Endothelial cell of umbilical vein (primary cell): Measurements from ENCODE around the gene DEPDC5. TPM values are rescaled to one million over a fixed set of nuclear protein-coding genes. Genes with fewer than 3 reads are reported as not detected.

ENCODE experiments used
- BruUV-seq: library from RNA; stranded (reverse); fragments of 400-500 nt; replicated peaks from 2 replicates; lab custom pipeline; 2021; lab: Mats Ljungman, UMichigan
- CTCF ChIA-PET: fragments of 300-600, 350-600 bp; sonication (Branson Sonifier 250); formaldehyde crosslinking; loops from one replicate; lab custom pipeline; 2021; ENCODE audit warnings: antibody characterized with exemption, inconsistent platforms; lab: Charles Lee
- POLR2A ChIA-PET: fragments of 300-600, 350-600 bp; sonication (Branson Sonifier 250); formaldehyde crosslinking; loops from one replicate; lab custom pipeline; 2021; ENCODE audit warnings: antibody characterized with exemption, inconsistent platforms; lab: Charles Lee
- DNase-seq: peaks from one replicate; pipeline ENCODE4 v3.0.0-alpha.2; 2011; ENCODE audit warnings: low read depth, low spot score
- FAIRE-seq: peaks from 2 replicates; lab custom pipeline; 2011; peaks lifted over from hg19 to GRCh38; lab: Jason Lieb, UNC
- H2AFZ ChIP-seq: 2 replicates; pipeline ENCODE4 v1.6.0; 2012; ENCODE audit warnings: low read depth, low read length, control low read depth, inconsistent platforms
- H3K27ac ChIP-seq: 2 replicates; pipeline ENCODE4 v1.5.1; 2011; ENCODE audit warnings: low read depth, mild to moderate bottlenecking, control low read depth, low read length, moderate library complexity; ENCODE audit not compliant: insufficient read depth
- H3K27me3 ChIP-seq, 2 experiments: 2 replicates each; pipeline versions ENCODE4 v1.6.0 to v1.6.1; 2011; ENCODE audit warnings: low read length in 2 of 2, mixed read lengths in 1 of 2; ENCODE audit not compliant: control insufficient read depth in 2 of 2, insufficient read depth in 2 of 2
- H3K36me3 ChIP-seq, 2 experiments: 2 replicates in 1 of 2; 3 replicates in 1 of 2; pipeline ENCODE4 v1.5.1; 2011; ENCODE audit warnings: low read length in 2 of 2, mild to moderate bottlenecking in 1 of 2, moderate library complexity in 1 of 2; ENCODE audit not compliant: control insufficient read depth in 2 of 2, insufficient read depth in 2 of 2; ENCODE audit errors: extremely low read depth in 1 of 2
- H3K4me1 ChIP-seq: 3 replicates; pipeline ENCODE4 v1.5.1; 2011; ENCODE audit warnings: mild to moderate bottlenecking, low read length; ENCODE audit not compliant: control insufficient read depth, insufficient read depth; ENCODE audit errors: extremely low read depth
- H3K4me2 ChIP-seq: 2 replicates; pipeline ENCODE4 v1.6.1; 2011; ENCODE audit warnings: low read length, control low read depth, mixed read lengths; ENCODE audit not compliant: insufficient read depth
- H3K4me3 ChIP-seq, 3 experiments: fragments of 200-600 bp in 1 of 3; sonication (generic), shearing (Covaris generic) in 1 of 3; replicated peaks in 1 of 3; 2 replicates each; pipeline ENCODE4 v1.5.1; 2011 to 2016; ENCODE audit warnings: control low read depth in 3 of 3, low read length in 3 of 3, mild to moderate bottlenecking in 2 of 3, inconsistent platforms in 1 of 3, low read depth in 1 of 3, moderate library complexity in 1 of 3; ENCODE audit not compliant: insufficient read depth in 1 of 3
- H3K79me2 ChIP-seq: 2 replicates; pipeline ENCODE4 v1.6.0; 2012; ENCODE audit warnings: low read length, inconsistent platforms; ENCODE audit not compliant: control insufficient read depth, insufficient read depth
- H3K9ac ChIP-seq: replicated peaks from 2 replicates; pipeline ENCODE3; 2011; ENCODE audit warnings: low read length, control low read depth; ENCODE audit not compliant: insufficient read depth; ENCODE audit errors: extremely low read depth
- H3K9me1 ChIP-seq: replicated peaks from 3 replicates; pipeline ENCODE4 v1.6.0; 2011; ENCODE audit warnings: mild to moderate bottlenecking, low read length; ENCODE audit not compliant: control insufficient read depth, insufficient read depth; ENCODE audit errors: extremely low read depth
- H3K9me3 ChIP-seq: replicated peaks from 2 replicates; pipeline ENCODE4 v1.5.1; 2012; ENCODE audit warnings: low read length, inconsistent platforms; ENCODE audit not compliant: control insufficient read depth, insufficient read depth
- H4K20me1 ChIP-seq: replicated peaks from 2 replicates; pipeline ENCODE3; 2011; ENCODE audit warnings: mild to moderate bottlenecking, low read length; ENCODE audit not compliant: control insufficient read depth, insufficient read depth; ENCODE audit errors: extremely low read depth
- EZH2 ChIP-seq: IDR thresholded peaks from 2 replicates; pipeline ENCODE4 v1.6.1; 2012; ENCODE audit warnings: borderline replicate concordance, low read depth, mild to moderate bottlenecking, moderate library complexity, low read length, inconsistent platforms; ENCODE audit not compliant: severe bottlenecking
- FOS ChIP-seq: IDR thresholded peaks from 2 replicates; pipeline ENCODE4 v1.6.1; 2011; ENCODE audit warnings: mild to moderate bottlenecking, low read length, moderate library complexity, borderline replicate concordance; ENCODE audit not compliant: insufficient read depth
- GATA2 ChIP-seq: IDR thresholded peaks from 2 replicates; pipeline ENCODE4 v1.7.0; 2011; ENCODE audit warnings: low read depth, mild to moderate bottlenecking, moderate library complexity, mixed read lengths, low read length; ENCODE audit not compliant: insufficient read length, insufficient read depth
- JUN ChIP-seq: IDR thresholded peaks from 2 replicates; pipeline ENCODE4 v1.6.1; 2011; ENCODE audit warnings: borderline replicate concordance, low read depth; ENCODE audit not compliant: insufficient read length, insufficient read depth
- MYC ChIP-seq: IDR thresholded peaks from one replicate; pipeline ENCODE4 v1.6.1; 2011; ENCODE audit warnings: mild to moderate bottlenecking, low read depth, low read length
- POLR2A ChIP-seq: IDR thresholded peaks from 2 replicates; pipeline ENCODE4 v1.6.1; 2012; ENCODE audit warnings: low read depth, mild to moderate bottlenecking, control low read depth, low read length
- POLR2AphosphoS5 ChIP-seq: IDR thresholded peaks from 2 replicates; pipeline ENCODE4 v1.6.1; 2012; ENCODE audit warnings: low read depth, mild to moderate bottlenecking, control low read depth, low read length, moderate library complexity; ENCODE audit not compliant: insufficient read depth
- dilution Hi-C: fragments of 300-500 bp; cut with MboI; formaldehyde crosslinking; loops from one replicate; pipeline ENCODE4 v1.15.0; 2019; ENCODE audit warnings: low sequenced_read_pairs; ENCODE audit not compliant: extremely low pct_ligation_motif_present
- intact Hi-C: fragments of 100-400 bp; cut with micrococcal nuclease; formaldehyde crosslinking; loops from one replicate; pipeline ENCODE4 v1.10.0; 2022
- polyA plus RNA-seq, 4 experiments: library from polyadenylated mRNA; depleted of rRNA in 3 of 4; stranded (reverse) in 3 of 4; unstranded in 1 of 4; fragments of >200 nt; gene quantifications; 2 replicates each; pipeline versions ENCODE4 v1.2.1 to v1.2.3, GENCODE V29; 2011 to 2012; ENCODE audit warnings: missing spikeins in 1 of 4
- total RNA-seq: library from RNA; stranded (reverse); gene quantifications from 2 replicates; pipeline ENCODE4 v1.2.3, GENCODE V29; 2021
- TF ChIP-seq, protein P1 (sequence below): IDR thresholded peaks from 2 replicates; pipeline ENCODE4 v1.6.1; 2011; ENCODE audit not compliant: insufficient read depth, insufficient read length
- TF ChIP-seq, protein P2 (sequence below), 2 donors: IDR thresholded peaks; 1 replicate in 1 of 2; 2 replicates in 1 of 2; pipeline ENCODE4 v1.5.1; 2011; ENCODE audit warnings: low read length in 2 of 2, mild to moderate bottlenecking in 2 of 2, moderate library complexity in 2 of 2, control low read depth in 1 of 2, inconsistent platforms in 1 of 2, low read depth in 1 of 2; ENCODE audit not compliant: insufficient read depth in 1 of 2; ENCODE audit errors: extremely low read depth in 1 of 2

The DEPDC5 gene
- total and polyA plus RNA-seq, 2 donors (not counting 3 experiments of a cell fraction or from before 2014, with no cell fraction given): 13.1 to 36.6 TPM

DNA sequence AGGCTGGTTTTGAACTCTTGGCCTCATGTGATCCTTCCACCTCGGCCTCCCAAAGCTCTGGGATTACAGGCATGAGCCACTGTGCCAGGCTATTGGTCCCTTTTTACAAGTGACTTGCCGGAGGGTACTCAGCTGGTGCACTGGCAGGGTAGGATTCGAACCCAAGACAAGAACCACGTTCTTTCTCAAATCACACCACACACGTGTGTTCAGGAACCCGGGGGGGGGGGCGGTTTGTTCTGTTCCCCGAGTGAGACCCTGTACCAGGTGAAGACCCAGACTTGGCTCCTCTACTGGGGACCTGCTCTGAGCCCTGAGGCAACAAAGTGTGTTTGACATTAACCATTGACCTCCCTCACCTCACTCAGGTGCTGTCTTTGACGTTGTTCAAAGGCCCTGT lies 186.7 kb downstream of the DEPDC5 start:
- BruUV-seq: no TSS peak
- DNase-seq (no peak), FAIRE-seq (no peak)
- Histone ChIP-seq H3K36me3 (no peaks in the 10 kb centered on the region), H3K79me2 (peaks cover 11% of the 10 kb centered on the region), H3K4me2 (no peak overlapping the region), H2AFZ (no peak overlapping the region), H4K20me1 (no peaks in the 10 kb centered on the region), H3K4me3 (no peak overlapping the region), H3K27ac (no peak overlapping the region), H3K27me3 (peaks cover 0 to 5% of the 10 kb centered on the region in 2 experiments), H3K9ac (no peak overlapping the region), H3K9me3 (no peaks in the 10 kb centered on the region), H3K4me1 (peaks cover 7% of the 10 kb centered on the region), H3K9me1 (no peaks in the 10 kb centered on the region)
- TF ChIP-seq POLR2AphosphoS5 (no peak), GATA2 (no peak), JUN (no peak), MYC (no peak), POLR2A (no peak), EZH2 (no peak), FOS (no peak)
- TF ChIP-seq, protein P1, sequence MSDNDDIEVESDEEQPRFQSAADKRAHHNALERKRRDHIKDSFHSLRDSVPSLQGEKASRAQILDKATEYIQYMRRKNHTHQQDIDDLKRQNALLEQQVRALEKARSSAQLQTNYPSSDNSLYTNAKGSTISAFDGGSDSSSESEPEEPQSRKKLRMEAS: no peak
- TF ChIP-seq, protein P2, sequence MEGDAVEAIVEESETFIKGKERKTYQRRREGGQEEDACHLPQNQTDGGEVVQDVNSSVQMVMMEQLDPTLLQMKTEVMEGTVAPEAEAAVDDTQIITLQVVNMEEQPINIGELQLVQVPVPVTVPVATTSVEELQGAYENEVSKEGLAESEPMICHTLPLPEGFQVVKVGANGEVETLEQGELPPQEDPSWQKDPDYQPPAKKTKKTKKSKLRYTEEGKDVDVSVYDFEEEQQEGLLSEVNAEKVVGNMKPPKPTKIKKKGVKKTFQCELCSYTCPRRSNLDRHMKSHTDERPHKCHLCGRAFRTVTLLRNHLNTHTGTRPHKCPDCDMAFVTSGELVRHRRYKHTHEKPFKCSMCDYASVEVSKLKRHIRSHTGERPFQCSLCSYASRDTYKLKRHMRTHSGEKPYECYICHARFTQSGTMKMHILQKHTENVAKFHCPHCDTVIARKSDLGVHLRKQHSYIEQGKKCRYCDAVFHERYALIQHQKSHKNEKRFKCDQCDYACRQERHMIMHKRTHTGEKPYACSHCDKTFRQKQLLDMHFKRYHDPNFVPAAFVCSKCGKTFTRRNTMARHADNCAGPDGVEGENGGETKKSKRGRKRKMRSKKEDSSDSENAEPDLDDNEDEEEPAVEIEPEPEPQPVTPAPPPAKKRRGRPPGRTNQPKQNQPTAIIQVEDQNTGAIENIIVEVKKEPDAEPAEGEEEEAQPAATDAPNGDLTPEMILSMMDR (IDR thresholded peaks at IDR 0.05; ENCODE audit: extremely low read depth in 1 of 2, insufficient read depth in 1 of 2, low read depth in 1 of 2, low read length in 2 of 2): no peak
- dilution Hi-C loops: no loop called here
- intact Hi-C loops: no loop called here
- ChIA-PET CTCF (no interaction called here), POLR2A (no interaction called here)
